GM12874 (cell line): Measurements from ENCODE around the gene LIG3.

Source experiments
- TF ChIP-seq, protein P1 (sequence below): IDR thresholded peaks from 2 replicates; pipeline ENCODE4 v1.5.1; 2011; ENCODE audit warnings: low read depth, mild to moderate bottlenecking, control low read depth, low read length, moderate library complexity; ENCODE audit not compliant: insufficient read depth

Gene LIG3

DNA sequence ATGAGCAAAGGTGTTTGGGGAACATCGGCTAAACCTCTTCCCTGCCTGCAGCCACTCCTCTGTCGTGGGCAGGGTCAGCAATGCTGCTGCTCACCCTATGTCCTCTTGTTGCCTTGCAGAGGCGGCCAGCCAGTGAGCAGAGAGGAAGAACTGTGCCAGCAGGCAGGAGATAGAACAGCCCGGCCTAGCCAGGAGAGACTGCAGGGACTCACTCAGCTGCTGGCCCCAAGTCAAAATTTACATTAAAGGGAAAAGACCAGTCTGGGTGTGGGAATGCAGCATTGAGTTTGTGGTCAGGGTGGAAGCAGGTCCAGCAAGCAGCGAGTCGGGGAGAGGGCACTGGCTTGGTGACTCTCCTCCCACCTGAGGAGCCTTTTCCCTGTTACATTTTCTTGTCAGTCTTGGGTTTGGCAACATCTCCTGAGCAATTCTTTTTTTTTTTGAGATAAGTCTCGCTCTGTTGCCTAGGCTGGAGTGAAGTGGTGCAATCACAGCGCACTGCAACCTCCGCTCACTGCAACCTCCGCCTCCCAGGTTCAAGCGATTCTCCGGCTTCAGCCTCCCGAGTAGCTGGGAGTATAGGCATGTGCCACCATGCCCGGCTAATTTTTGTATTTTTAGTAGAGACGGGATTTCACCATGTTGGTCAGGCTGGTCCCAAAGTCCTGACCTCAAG, 22.7 kb downstream of the LIG3 start:
- TF ChIP-seq, protein P1, sequence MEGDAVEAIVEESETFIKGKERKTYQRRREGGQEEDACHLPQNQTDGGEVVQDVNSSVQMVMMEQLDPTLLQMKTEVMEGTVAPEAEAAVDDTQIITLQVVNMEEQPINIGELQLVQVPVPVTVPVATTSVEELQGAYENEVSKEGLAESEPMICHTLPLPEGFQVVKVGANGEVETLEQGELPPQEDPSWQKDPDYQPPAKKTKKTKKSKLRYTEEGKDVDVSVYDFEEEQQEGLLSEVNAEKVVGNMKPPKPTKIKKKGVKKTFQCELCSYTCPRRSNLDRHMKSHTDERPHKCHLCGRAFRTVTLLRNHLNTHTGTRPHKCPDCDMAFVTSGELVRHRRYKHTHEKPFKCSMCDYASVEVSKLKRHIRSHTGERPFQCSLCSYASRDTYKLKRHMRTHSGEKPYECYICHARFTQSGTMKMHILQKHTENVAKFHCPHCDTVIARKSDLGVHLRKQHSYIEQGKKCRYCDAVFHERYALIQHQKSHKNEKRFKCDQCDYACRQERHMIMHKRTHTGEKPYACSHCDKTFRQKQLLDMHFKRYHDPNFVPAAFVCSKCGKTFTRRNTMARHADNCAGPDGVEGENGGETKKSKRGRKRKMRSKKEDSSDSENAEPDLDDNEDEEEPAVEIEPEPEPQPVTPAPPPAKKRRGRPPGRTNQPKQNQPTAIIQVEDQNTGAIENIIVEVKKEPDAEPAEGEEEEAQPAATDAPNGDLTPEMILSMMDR: no peak

DNA sequence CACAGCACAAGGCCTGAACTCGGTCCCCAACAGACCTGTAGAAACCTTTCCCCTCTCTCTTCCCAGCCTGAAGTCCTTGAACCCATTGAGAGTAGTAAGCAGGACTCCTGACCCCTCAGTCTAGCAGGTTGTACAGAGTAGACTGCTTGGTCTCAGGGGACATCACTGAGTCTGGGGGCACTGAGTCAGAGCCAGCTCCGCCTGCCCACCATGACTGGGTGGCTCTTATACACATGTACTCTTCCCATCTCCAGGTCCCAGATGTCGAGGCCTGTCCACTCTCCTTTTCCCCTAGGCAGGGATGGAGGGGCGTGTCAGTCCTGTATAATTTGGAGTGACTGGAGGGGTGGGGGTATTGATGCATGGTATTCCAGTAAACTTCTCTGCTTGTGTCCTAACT, 23.5 kb downstream of the LIG3 start:
- TF ChIP-seq, protein P1: no peak

DNA sequence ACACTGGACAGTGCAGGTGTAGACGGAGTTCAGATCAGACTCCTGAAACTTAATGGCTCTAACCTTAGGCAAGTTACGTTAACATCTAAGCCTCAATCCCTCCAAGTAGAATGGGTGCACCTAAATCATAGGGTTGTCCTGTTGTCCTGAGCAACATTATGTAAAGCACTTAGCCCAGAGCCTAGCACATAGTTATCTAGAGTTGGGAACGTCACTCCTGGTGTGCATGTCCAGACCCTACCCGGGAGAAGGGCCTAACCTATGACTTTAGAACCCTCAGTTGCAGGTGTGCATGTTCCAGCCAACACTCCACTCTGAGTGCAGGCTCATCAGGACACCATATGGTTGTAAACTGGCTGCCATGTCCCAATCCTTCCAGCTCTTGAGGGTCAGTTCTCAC, 26.0 kb downstream of the LIG3 start:
- TF ChIP-seq, protein P1: no peak

DNA sequence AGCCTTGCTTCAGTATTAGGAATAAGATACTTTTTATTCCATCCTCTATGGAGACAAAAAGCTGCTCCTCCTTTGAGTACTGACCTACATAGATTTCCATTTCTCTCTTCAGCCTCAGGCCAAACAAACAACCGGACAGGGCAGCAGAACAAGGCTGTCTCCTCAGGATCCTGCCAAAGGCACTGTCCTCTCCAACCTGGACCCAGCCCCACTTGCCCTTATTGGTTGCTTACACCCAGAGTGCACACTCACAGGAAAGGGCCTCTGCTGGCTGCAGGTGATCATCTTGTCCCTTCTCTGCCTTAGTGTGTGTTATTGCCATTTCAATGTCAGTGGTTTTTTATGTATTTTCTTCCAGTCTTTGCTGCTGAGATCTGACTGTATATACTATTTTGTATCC, 26.6 kb downstream of the LIG3 start:
- TF ChIP-seq, protein P1: no peak

DNA sequence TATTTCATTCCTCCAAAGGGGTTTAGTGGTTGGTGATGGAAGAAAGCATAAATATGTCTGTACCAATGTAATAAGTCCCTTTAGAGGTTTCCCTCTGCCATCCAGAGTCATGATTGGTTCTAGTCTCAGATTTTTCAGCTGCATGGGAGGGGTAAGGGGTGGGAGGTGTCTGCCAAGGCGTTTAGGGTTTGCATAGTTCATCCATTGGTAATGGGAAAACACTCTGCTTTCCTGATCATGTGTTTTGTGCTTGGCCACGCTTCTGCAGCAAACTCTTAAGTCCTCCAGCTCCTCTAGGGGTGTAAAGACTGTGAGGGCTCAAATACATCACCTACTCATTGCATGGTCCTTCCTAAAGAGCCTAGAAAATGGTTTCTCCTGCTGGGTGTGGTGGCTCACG, 29.8 kb downstream of the LIG3 start:
- TF ChIP-seq, protein P1: no peak

DNA sequence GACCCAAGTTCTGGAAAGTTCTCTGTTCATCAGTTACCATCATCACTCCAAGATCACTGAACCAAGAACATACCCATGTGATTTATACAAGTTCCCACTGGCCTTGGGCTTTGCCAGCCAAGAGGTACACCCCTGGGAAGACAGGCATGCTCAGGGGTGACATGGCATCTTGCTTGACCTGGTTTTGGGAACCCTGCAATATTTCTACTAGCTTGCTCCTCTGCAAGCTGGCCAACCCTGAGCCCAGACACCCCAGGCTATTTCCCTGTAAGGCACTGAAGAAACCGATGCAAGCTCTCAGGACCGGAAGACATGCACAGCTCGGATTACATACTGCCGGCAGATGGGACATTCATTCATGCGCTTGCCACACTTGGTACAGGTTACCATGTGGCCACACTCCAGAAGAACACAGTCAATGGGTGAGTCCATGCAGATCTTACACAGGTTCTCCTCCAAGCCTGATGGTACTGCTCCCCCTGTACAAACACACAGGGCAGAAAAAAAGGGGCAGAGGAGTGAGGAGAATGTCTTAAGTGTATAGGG, 31.4 kb downstream of the LIG3 start:
- TF ChIP-seq, protein P1: no peak

DNA sequence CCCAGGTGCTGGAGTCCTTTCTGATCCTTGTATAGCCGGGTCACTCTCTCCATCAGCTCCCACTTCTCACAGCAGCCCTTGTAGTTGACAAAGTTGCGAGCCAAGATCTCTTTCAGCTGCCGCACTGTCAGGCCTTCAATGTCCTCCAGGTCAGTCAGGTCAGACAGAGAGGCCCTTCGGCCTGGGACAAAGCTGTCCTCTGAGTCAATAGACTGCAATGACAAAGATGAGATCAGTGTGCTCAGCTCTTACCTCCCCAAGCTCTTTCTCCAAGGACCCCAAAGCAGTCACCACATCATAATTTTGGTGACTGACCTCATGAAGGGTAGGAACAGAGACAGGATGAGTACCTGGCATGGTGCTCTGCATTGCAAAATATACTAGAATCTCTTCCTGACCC, 36.1 kb downstream of the LIG3 start:
- TF ChIP-seq, protein P1: no peak
